HEK293T (cell line): ENCODE measurements around the gene TPM1.

ENCODE experiments used
- BHLHE40 ChIP-seq: fragments of 450-650 bp; IDR thresholded peaks from 2 replicates; pipeline ENCODE4 v1.6.1; 2016; ENCODE audit warnings: mild to moderate bottlenecking, moderate library complexity, borderline replicate concordance
- SP1 ChIP-seq: fragments of 450-650 bp; IDR thresholded peaks from 2 replicates; pipeline ENCODE4 v1.6.1; 2017
- SUZ12 ChIP-seq: fragments of 450-650 bp; IDR thresholded peaks from 2 replicates; pipeline ENCODE4 v1.6.1; 2016; ENCODE audit warnings: mild to moderate bottlenecking
- ZNF384 ChIP-seq: fragments of 450-650 bp; IDR thresholded peaks from 2 replicates; pipeline ENCODE4 v1.6.1; 2016

DNA sequence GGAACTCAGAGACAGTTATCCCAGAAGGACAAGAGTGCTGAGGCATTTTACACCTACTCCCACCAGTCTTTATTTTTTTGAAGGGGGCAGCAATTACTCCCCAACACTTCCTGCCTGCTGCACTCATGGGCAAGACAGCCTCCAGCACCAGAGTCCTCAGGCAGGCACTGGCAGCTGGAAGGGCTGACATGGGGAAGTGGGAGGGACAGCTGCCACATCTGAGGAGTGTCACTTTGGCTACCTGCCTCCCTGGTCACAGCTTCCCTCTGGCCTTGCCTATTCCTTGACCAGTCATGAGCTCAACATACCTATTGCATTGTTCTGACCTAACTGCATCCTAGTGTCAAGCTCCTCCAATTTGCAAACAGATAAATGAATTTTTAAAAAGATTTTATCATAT lies 68.9 kb downstream of the TPM1 start:
- TF ChIP-seq BHLHE40 (no peak), ZNF384 (no peak), SP1 (no peak), SUZ12 (no peak)
